H9 (cell line): Measurements from ENCODE around the gene GPR25. TPM values are rescaled to one million over a fixed set of nuclear protein-coding genes. Genes with fewer than 3 reads are reported as not detected.

Experiments used
- DNase-seq: peaks from one replicate; pipeline ENCODE4 v3.0.0-alpha.2; 2017
- H2AFZ ChIP-seq: one replicate; pipeline ENCODE4 v1.6.1; 2013; ENCODE audit warnings: mild to moderate bottlenecking, low read length, control low read depth, moderate library complexity
- H2AK5ac ChIP-seq: 2 replicates; pipeline ENCODE4 v1.6.1; 2013; ENCODE audit warnings: low read length, control low read depth, mixed read lengths; ENCODE audit not compliant: insufficient read length
- H2BK120ac ChIP-seq: one replicate; pipeline ENCODE4 v1.6.1; 2013; ENCODE audit warnings: low read depth, mild to moderate bottlenecking, low read length, control low read depth, inconsistent platforms; ENCODE audit not compliant: poor library complexity, severe bottlenecking
- H2BK12ac ChIP-seq: 2 replicates; pipeline ENCODE4 v1.6.1; 2013; ENCODE audit warnings: low read length, control low read depth, mixed read lengths, low read depth; ENCODE audit not compliant: insufficient read length
- H2BK15ac ChIP-seq: 2 replicates; pipeline ENCODE4 v1.6.1; 2013; ENCODE audit warnings: low read depth, low read length, control low read depth
- H2BK20ac ChIP-seq: one replicate; pipeline ENCODE4 v1.6.1; 2013; ENCODE audit warnings: low read depth, mild to moderate bottlenecking, low read length, control low read depth, inconsistent platforms; ENCODE audit not compliant: poor library complexity, severe bottlenecking
- H2BK5ac ChIP-seq: 2 replicates; pipeline ENCODE4 v1.6.1; 2013; ENCODE audit warnings: low read length, control low read depth, mixed read lengths; ENCODE audit not compliant: insufficient read length
- H3K14ac ChIP-seq: 2 replicates; pipeline ENCODE4 v1.6.1; 2013; ENCODE audit warnings: low read length, control low read depth; ENCODE audit not compliant: insufficient read depth
- H3K18ac ChIP-seq: 2 replicates; pipeline ENCODE4 v1.6.1; 2013; ENCODE audit warnings: low read depth, mild to moderate bottlenecking, mixed read lengths, low read length, control low read depth; ENCODE audit not compliant: insufficient read length
- H3K23ac ChIP-seq: 2 replicates; pipeline ENCODE4 v1.6.1; 2013; ENCODE audit warnings: low read length, control low read depth, mixed read lengths, low read depth; ENCODE audit not compliant: insufficient read length
- H3K23me2 ChIP-seq: 2 replicates; pipeline ENCODE4 v1.6.1; 2013; ENCODE audit warnings: low read depth, mild to moderate bottlenecking, mixed read lengths, low read length, control low read depth; ENCODE audit not compliant: insufficient read length, poor library complexity, severe bottlenecking
- H3K27ac ChIP-seq: 2 replicates; pipeline ENCODE4 v1.5.1; 2013; ENCODE audit warnings: low read length, control low read depth, mixed read lengths, low read depth; ENCODE audit not compliant: insufficient read length
- H3K27me3 ChIP-seq: 2 replicates; pipeline ENCODE4 v1.6.1; 2013; ENCODE audit warnings: low read length, control low read depth, inconsistent platforms; ENCODE audit not compliant: insufficient read depth
- H3K4ac ChIP-seq: 2 replicates; pipeline ENCODE4 v1.6.1; 2013; ENCODE audit warnings: low read depth, mild to moderate bottlenecking, control low read depth, inconsistent platforms, low read length, moderate library complexity
- H3K4me1 ChIP-seq: 2 replicates; pipeline ENCODE4 v1.6.1; 2013; ENCODE audit warnings: low read length, control low read depth, inconsistent platforms; ENCODE audit not compliant: insufficient read depth
- H3K4me2 ChIP-seq: 2 replicates; pipeline ENCODE4 v1.6.1; 2013; ENCODE audit warnings: low read length, control low read depth, mixed read lengths; ENCODE audit not compliant: insufficient read length, insufficient read depth
- H3K56ac ChIP-seq: 2 replicates; pipeline ENCODE4 v1.6.1; 2013; ENCODE audit warnings: low read depth, mild to moderate bottlenecking, mixed read lengths, low read length, control low read depth; ENCODE audit not compliant: insufficient read length
- H3K79me1 ChIP-seq: 2 replicates; pipeline ENCODE4 v1.6.1; 2013; ENCODE audit warnings: low read depth, mild to moderate bottlenecking, moderate library complexity, low read length, control low read depth, inconsistent platforms; ENCODE audit not compliant: insufficient read depth, poor library complexity, severe bottlenecking
- H3K79me2 ChIP-seq: 2 replicates; pipeline ENCODE4 v1.6.1; 2013; ENCODE audit warnings: low read length, control low read depth, inconsistent platforms; ENCODE audit not compliant: insufficient read depth
- H3K9ac ChIP-seq: 2 replicates; pipeline ENCODE4 v1.6.1; 2013; ENCODE audit warnings: low read length, control low read depth, mixed read lengths; ENCODE audit not compliant: insufficient read length; ENCODE audit errors: extremely low read depth
- H3K9me3 ChIP-seq: one replicate; pipeline ENCODE4 v1.6.1; 2013; ENCODE audit warnings: low read depth, low read length, inconsistent platforms; ENCODE audit not compliant: control insufficient read depth
- H3T11ph ChIP-seq: one replicate; pipeline ENCODE4 v1.6.1; 2013; ENCODE audit warnings: mild to moderate bottlenecking, low read length, control low read depth, inconsistent platforms
- H4K20me1 ChIP-seq: one replicate; pipeline ENCODE4 v1.6.1; 2013; ENCODE audit not compliant: control insufficient read depth, insufficient read length, insufficient read depth
- H4K5ac ChIP-seq: 2 replicates; pipeline ENCODE4 v1.6.1; 2013; ENCODE audit warnings: low read depth, mild to moderate bottlenecking, mixed read lengths, low read length, control low read depth; ENCODE audit not compliant: insufficient read length
- H4K8ac ChIP-seq: replicated peaks from 2 replicates; pipeline ENCODE4 v1.6.1; 2013; ENCODE audit warnings: low read length, control low read depth, mixed read lengths, low read depth; ENCODE audit not compliant: insufficient read length
- H4K91ac ChIP-seq: 2 replicates; pipeline ENCODE4 v1.6.1; 2013; ENCODE audit warnings: low read depth, mild to moderate bottlenecking, moderate library complexity, mixed read lengths, low read length, control low read depth; ENCODE audit not compliant: insufficient read length
- H3K27ac Mint-ChIP-seq, 3 experiments: 2 replicates in 2 of 3; 3 replicates in 1 of 3; pipeline ENCODE4 v1.8.0; 2020 to 2021; ENCODE audit warnings: mixed read lengths in 3 of 3, mild to moderate bottlenecking in 1 of 3, moderate library complexity in 1 of 3
- H3K27me3 Mint-ChIP-seq: 2 replicates; pipeline ENCODE4 v1.8.0; 2021; ENCODE audit warnings: low read depth, mild to moderate bottlenecking, moderate library complexity, mixed read lengths
- H3K36me3 Mint-ChIP-seq, 3 experiments: 2 replicates in 2 of 3; 3 replicates in 1 of 3; pipeline ENCODE4 v1.8.0; 2020 to 2021; ENCODE audit warnings: low read depth in 3 of 3, mixed read lengths in 3 of 3; ENCODE audit not compliant: insufficient read depth in 1 of 3
- H3K4me1 Mint-ChIP-seq, 2 experiments: 2 replicates each; pipeline ENCODE4 v1.8.0; 2020; ENCODE audit warnings: mixed read lengths in 2 of 2
- H3K4me3 Mint-ChIP-seq, 2 experiments: 2 replicates in 1 of 2; 3 replicates in 1 of 2; pipeline ENCODE4 v1.8.0; 2020 to 2021; ENCODE audit warnings: mild to moderate bottlenecking in 2 of 2, mixed read lengths in 2 of 2, moderate library complexity in 1 of 2
- H3K9me3 Mint-ChIP-seq, 2 experiments: 2 replicates in 1 of 2; 3 replicates in 1 of 2; pipeline ENCODE4 v1.8.0; 2020; ENCODE audit warnings: mild to moderate bottlenecking in 2 of 2, mixed read lengths in 2 of 2, moderate library complexity in 1 of 2
- CTCF ChIP-seq: fragments of 200-600 bp; sonication (generic); conservative IDR thresholded peaks from 3 replicates; pipeline ENCODE4 v1.8.0; 2021; ENCODE audit warnings: antibody characterized with exemption, mild to moderate bottlenecking
- WGBS: extraction: QIAGEN DNeasy Blood & Tissue Kit; methylation state at CpG from one replicate; pipeline ENCODE4 v1.1.7; 2013; ENCODE audit warnings: missing lambda C conversion rate, low lambda C conversion rate, mixed read lengths; ENCODE audit not compliant: insufficient read length; ENCODE audit errors: extremely low coverage; 5-methylcytosine and 5-hydroxymethylcytosine counted together
- total RNA-seq: library from RNA; stranded (reverse); gene quantifications from 2 replicates; pipeline ENCODE4 v1.2.1, GENCODE V29; 2021

Gene GPR25
- total RNA-seq, 1 experiment from 2014 or later, result not detected

DNA sequence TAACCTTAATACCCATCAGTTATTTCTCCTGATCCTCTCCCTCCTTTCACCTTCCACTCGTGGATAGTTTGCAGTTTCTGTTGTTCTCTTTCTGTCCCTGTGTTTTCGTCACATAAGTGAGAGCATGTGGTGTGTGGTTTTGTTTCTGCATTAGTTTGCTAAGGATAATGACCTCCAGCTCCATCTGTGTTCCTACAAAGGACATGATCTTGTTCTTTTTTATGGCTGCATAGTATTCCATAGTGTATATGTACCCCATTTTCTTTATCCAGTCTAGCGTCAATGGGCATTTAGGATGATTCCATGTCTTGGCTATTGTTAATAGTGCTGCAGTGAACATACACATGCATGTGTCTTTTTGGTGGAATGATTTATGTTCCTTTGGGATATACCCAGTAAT is 36.6 kb upstream of the GPR25 start:
- H4K91ac ChIP-seq, result no peak overlapping the region
- no peaks in the 10 kb centered on the region for H3K27me3 ChIP-seq
- H3K36me3 Mint-ChIP-seq, result peaks cover 12 to 21% (median 20%) of the 10 kb centered on the region in 3 experiments; a peak in 6 of 7 replicates
- H3K4me1 Mint-ChIP-seq, result no peaks in the 10 kb centered on the region
- no peak overlapping the region for H2AK5ac ChIP-seq
- no peaks in the 10 kb centered on the region for H4K20me1 ChIP-seq
- no peak overlapping the region for H4K5ac ChIP-seq
- no peak overlapping the region for H3K56ac ChIP-seq
- no peaks in the 10 kb centered on the region for H3K9me3 ChIP-seq
- H3K4ac ChIP-seq, result no peak overlapping the region
- H3K9me3 Mint-ChIP-seq, result peaks cover 7 to 8% of the 10 kb centered on the region in 2 experiments; a peak in 4 of 5 replicates
- no peak overlapping the region for H3K4me3 Mint-ChIP-seq
- 0 out of 2 replicates have a peak, but pooled peaks cover 2% of the 10 kb centered on the region for H3K79me2 ChIP-seq
- H2BK12ac ChIP-seq, result no peak overlapping the region
- no CpG with 5 or more reads among the region's 3 CpGs for WGBS
- H3K23me2 ChIP-seq, result no peaks in the 10 kb centered on the region
- H3K79me1 ChIP-seq, result no peaks in the 10 kb centered on the region
- H2BK20ac ChIP-seq, result no peak overlapping the region
- no peak overlapping the region for H3T11ph ChIP-seq
- no peaks in the 10 kb centered on the region for H3K27me3 Mint-ChIP-seq
- H3K23ac ChIP-seq, result no peak overlapping the region
- no peak overlapping the region for H3K9ac ChIP-seq
- H2BK15ac ChIP-seq, result no peak overlapping the region
- H2AFZ ChIP-seq, result no peak overlapping the region
- H3K18ac ChIP-seq, result no peak overlapping the region
- H2BK5ac ChIP-seq, result no peak overlapping the region
- no peak for DNase-seq
- no peak overlapping the region for H3K27ac Mint-ChIP-seq
- H3K27ac ChIP-seq, result no peak overlapping the region
- no peak overlapping the region for H3K14ac ChIP-seq
- no peak overlapping the region for H2BK120ac ChIP-seq
- H4K8ac ChIP-seq, result no peak overlapping the region
- no peaks in the 10 kb centered on the region for H3K4me1 ChIP-seq
- no peak for TF ChIP-seq CTCF
- no peak overlapping the region for H3K4me2 ChIP-seq
